Pancreas (tissue), 10 donors: Measurements from ENCODE around the gene TNN. TPM values are rescaled to one million over a fixed set of nuclear protein-coding genes. Genes with fewer than 3 reads are reported as not detected.

Experiments used
- ATAC-seq, 4 donors: fragments of 200-7000 bp; cut with Tn5 transposase; one replicate each; pipeline versions ENCODE4 v1.8.0 to v1.9.1; 2020; ENCODE audit warnings: mild to moderate bottlenecking in 4 of 4, moderate library complexity in 4 of 4
- DNase-seq, 6 donors: peaks; one replicate each; pipeline ENCODE4 v3.0.0-alpha.2; 2020
- FAIRE-seq: peaks from 2 replicates; lab custom pipeline; 2012; peaks lifted over from hg19 to GRCh38; lab: Jason Lieb, UNC
- H3K27ac ChIP-seq, 4 donors: fragments of 200-600 bp; sonication (generic); 1 replicate in 3 of 4; 2 replicates in 1 of 4; pipeline versions ENCODE4 v1.5.0 to v1.8.0; 2020
- H3K27me3 ChIP-seq, 4 donors: fragments of 200-600 bp; one replicate each; pipeline ENCODE4 v1.8.0; 2021
- H3K36me3 ChIP-seq, 3 donors: fragments of 200-600 bp; sonication (generic) in 1 of 3; one replicate each; pipeline versions ENCODE4 v1.5.0 to v1.8.0; 2020 to 2021
- H3K4me1 ChIP-seq, 3 donors: fragments of 200-600 bp; one replicate each; pipeline ENCODE4 v1.8.0; 2021
- H3K4me3 ChIP-seq, 4 donors: fragments of 200-600 bp; sonication (generic) in 2 of 4; one replicate each; pipeline versions ENCODE4 v1.5.0 to v1.8.0; 2020 to 2021
- H3K9me3 ChIP-seq, 4 donors: fragments of 200-600 bp; one replicate each; pipeline ENCODE4 v1.8.0; 2021
- WGBS, 2 donors: extraction: QIAGEN DNeasy Blood & Tissue Kit; methylation state at CpG; one replicate each; pipeline ENCODE4 v1.1.7; 2013; 5-methylcytosine and 5-hydroxymethylcytosine counted together
- intact Hi-C, 3 donors: fragments of 100-400 bp; cut with DNase I; formaldehyde crosslinking; loops; one replicate each; pipeline versions ENCODE4 v1.11.1 to v1.14.2; 2022
- polyA plus RNA-seq, 2 donors: library from polyadenylated mRNA; stranded (reverse); fragments of 200-250 nt; gene quantifications; one replicate each; pipeline ENCODE4 v1.2.3, GENCODE V29; 2013
- total RNA-seq, 6 donors: library from RNA; stranded (reverse); fragmentation: NEBNext Ultra II Directional in 4 of 6; extraction: Animal tissue kit (Norgen Biotek cat#: 25700) in 4 of 6; gene quantifications; one replicate each; pipeline versions ENCODE4 v1.2.1 to v1.2.4, GENCODE V29; 2021 to 2023
- TF ChIP-seq, protein P1 (sequence below), 4 donors: fragments of 200-600 bp; sonication (generic) in 3 of 4; IDR thresholded peaks; one replicate each; pipeline versions ENCODE4 v1.5.0 to v1.8.0; 2021; ENCODE audit warnings: antibody characterized with exemption in 4 of 4
- donor health status: healthy with polysubstance abuse.
- donor health status: DM: no; HTN: no; CAD: no; lungs with moderate emphysema.
- donor health status: DM: no; HTN: no; CAD: no.
- donor health status: control.
- donor health status: control.
- donor health status: Bipolar disorder and iron deficiency.
- donor health status: DM: yes; HTN: yes; CAD: no.
- donor health status: DM: no; HTN: no; CAD: no.
- donor health status: DM: no; HTN: no; CAD: no.
- donor health status: DM: yes; HTN: yes; CAD: no.

The TNN gene
- total and polyA plus RNA-seq, 8 donors, result 0.05 to 0.09 (median 0.07) TPM; not detected in 4

DNA sequence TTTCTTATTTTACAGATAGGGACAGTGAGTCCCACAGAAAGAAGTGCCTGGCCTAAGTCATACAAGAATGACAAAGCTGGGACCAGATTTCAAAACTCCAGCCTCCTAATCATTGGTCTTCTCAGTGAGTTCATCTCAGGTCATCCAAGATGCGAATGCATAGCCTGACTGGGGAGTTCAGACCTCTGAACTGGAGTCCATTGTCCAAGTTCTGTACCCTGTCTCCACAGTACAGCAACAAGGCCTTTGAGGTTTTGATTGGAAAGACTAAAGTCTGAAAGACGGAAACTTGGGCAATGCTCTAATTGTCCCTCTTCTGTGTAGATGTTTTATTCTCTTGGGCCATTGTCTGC is 62.0 kb downstream of the TNN start:
- TF ChIP-seq, protein P1, sequence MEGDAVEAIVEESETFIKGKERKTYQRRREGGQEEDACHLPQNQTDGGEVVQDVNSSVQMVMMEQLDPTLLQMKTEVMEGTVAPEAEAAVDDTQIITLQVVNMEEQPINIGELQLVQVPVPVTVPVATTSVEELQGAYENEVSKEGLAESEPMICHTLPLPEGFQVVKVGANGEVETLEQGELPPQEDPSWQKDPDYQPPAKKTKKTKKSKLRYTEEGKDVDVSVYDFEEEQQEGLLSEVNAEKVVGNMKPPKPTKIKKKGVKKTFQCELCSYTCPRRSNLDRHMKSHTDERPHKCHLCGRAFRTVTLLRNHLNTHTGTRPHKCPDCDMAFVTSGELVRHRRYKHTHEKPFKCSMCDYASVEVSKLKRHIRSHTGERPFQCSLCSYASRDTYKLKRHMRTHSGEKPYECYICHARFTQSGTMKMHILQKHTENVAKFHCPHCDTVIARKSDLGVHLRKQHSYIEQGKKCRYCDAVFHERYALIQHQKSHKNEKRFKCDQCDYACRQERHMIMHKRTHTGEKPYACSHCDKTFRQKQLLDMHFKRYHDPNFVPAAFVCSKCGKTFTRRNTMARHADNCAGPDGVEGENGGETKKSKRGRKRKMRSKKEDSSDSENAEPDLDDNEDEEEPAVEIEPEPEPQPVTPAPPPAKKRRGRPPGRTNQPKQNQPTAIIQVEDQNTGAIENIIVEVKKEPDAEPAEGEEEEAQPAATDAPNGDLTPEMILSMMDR (IDR thresholded peaks at IDR 0.05), result no peak
- intact Hi-C loops, result no loop called here
- DNase-seq (no peak), FAIRE-seq (no peak), ATAC-seq (no peak)
- WGBS, 2 donors, result 81 to 82% methylated on average over 2 of the region's 2 CpGs
- Histone ChIP-seq H3K27ac (no peak overlapping the region), H3K4me3 (no peak overlapping the region), H3K9me3 (no peaks in the 10 kb centered on the region), H3K4me1 (no peaks in the 10 kb centered on the region), H3K36me3 (no peaks in the 10 kb centered on the region), H3K27me3 (no peaks in the 10 kb centered on the region)

DNA sequence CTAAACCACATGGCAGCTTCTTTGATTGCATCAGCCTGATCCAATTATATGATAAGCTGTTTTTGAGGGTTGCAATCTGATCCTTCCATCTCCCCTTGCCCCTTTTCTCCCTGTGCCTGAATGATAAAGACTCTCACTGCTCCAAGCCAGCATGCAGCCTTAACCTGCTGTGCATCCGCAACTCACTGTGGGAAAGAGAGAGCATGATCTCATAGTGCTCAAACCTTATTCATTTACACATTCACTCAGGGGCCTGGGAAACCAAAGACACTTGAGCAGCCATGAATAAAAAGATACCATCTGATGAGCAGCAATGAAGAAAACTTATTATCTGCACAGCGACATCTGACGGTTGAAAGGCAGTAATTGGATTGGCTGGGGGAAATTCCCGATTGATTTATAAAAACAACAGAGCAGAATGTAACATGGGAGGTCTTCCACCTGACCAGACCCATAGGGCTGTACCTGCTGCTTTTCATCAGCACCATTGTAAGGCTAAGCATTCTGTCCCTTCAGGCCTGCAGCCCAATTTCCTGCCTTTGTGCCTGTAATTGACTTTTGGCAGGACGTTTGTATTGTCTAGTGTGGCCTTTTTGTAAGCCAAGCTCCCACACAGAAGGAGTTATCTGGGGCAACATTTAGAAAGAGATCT is 62.5 kb downstream of the TNN start:
- DNase-seq, result no peak
- intact Hi-C loops, result no loop called here
- ATAC-seq, result no peak
- no peak overlapping the region for H3K27ac ChIP-seq
- no peaks in the 10 kb centered on the region for H3K4me1 ChIP-seq
- FAIRE-seq, result no peak
- no peaks in the 10 kb centered on the region for H3K36me3 ChIP-seq
- WGBS, 2 donors, result 57 to 64% methylated on average over 5 of the region's 5 CpGs
- H3K27me3 ChIP-seq, result no peaks in the 10 kb centered on the region
- no peak overlapping the region for H3K4me3 ChIP-seq
- TF ChIP-seq, protein P1 (IDR thresholded peaks at IDR 0.05), result no peak
- no peaks in the 10 kb centered on the region for H3K9me3 ChIP-seq

DNA sequence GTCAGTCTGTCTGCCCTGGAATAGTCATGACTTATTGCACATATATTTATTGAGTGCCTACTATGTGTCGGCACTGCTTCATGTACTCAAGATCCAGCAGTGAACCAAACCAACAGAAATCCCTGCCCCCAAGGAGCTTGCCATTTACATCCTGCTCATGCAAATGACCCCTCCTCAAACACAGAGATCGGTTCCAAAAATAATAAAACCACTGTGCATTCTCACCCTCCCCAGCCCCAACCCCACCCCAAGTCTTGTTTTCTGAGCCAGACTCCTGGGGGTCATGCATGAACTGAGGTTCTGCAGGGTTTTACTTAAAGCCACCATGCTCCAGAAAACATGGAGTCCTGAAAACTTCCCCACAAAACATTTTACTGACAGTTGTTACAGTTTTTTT is 63.0 kb downstream of the TNN start:
- WGBS, 2 donors, result 54 to 69% methylated on average over 2 of the region's 2 CpGs
- Histone ChIP-seq H3K4me3 (no peak overlapping the region), H3K27me3 (no peaks in the 10 kb centered on the region), H3K4me1 (no peaks in the 10 kb centered on the region), H3K9me3 (no peaks in the 10 kb centered on the region), H3K27ac (no peak overlapping the region), H3K36me3 (no peaks in the 10 kb centered on the region)
- ATAC-seq (no peak), DNase-seq (no peak), FAIRE-seq (no peak)
- intact Hi-C loops, result no loop called here
- TF ChIP-seq, protein P1 (IDR thresholded peaks at IDR 0.05), result no peak

DNA sequence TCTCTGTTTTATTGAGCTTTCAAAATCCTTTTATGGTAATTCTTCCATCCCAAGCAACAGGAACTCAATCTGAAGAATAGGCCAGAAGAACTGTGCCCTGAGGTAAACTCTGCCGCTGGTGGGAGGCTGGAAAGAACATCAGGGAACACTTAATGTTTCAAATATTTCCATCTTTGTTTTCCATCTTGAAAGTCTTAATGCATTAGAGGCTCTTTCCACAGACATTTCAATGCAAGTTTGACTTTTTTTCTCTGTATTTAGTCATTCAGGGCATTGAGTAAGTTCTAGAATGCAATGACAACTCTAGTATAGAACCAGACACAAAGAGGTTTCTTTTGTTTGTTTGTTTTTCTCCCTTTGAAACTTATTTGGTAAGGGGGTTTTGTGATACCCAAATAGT is 63.5 kb downstream of the TNN start:
- 80 to 86% methylated on average over 1 of the region's 1 CpG for WGBS, 2 donors
- Histone ChIP-seq H3K4me1 (no peaks in the 10 kb centered on the region), H3K27me3 (no peaks in the 10 kb centered on the region), H3K4me3 (no peak overlapping the region), H3K9me3 (no peaks in the 10 kb centered on the region), H3K36me3 (no peaks in the 10 kb centered on the region), H3K27ac (no peak overlapping the region)
- TF ChIP-seq, protein P1 (IDR thresholded peaks at IDR 0.05), result no peak
- intact Hi-C loops, result no loop called here
- ATAC-seq, result no peak
- FAIRE-seq, result no peak
- DNase-seq, result no peak

DNA sequence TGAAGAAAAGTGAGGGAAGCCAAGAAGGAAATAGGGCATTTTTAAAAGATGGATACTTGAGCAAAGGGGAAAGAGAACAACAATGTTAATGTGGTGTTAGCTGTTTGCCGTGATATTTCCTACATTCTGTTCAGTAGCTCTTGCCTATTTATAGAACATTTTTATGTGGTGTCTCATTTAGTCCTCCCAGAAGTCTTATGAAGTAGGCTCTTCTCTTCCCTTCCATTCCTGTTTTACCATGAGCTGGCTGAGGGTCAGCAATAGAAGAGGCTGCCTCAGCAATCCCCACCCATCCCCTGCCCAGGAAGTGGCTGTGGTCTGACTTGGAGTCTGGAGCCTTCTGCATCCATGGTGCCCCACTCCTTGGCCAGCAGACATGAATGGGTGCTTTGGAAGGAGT is 64.8 kb downstream of the TNN start:
- DNase-seq (no peak), ATAC-seq (peak in 1 of 4 donors; percentile 42), FAIRE-seq (no peak)
- 64 to 96% methylated on average over 1 of the region's 1 CpG for WGBS, 2 donors
- no peak overlapping the region for H3K27ac ChIP-seq
- H3K27me3 ChIP-seq, result no peaks in the 10 kb centered on the region
- TF ChIP-seq, protein P1 (IDR thresholded peaks at IDR 0.05), result no peak
- H3K9me3 ChIP-seq, result no peaks in the 10 kb centered on the region
- H3K4me3 ChIP-seq, result no peak overlapping the region
- intact Hi-C loops, result no loop called here
- no peaks in the 10 kb centered on the region for H3K36me3 ChIP-seq
- no peaks in the 10 kb centered on the region for H3K4me1 ChIP-seq
